Activated effector memory CD4-positive, alpha-beta T cell treated with anti-CD3 and anti-CD28 coated beads, Interleukin-2, amount 50 U/mL, for 16 hours (primary cell): ENCODE results near the gene SPINDOC.
"Not testable (repeated sequence)": the region's sequence is repeated elsewhere in the genome, so short reads cannot be mapped to it uniquely, and the experiment has no call there.

Source experiments
- DNase-seq: peaks from one replicate; pipeline ENCODE4 v3.0.0-alpha.2; 2020

The SPINDOC gene

GRCh38 chr11:63791495-63792167 is 21.6 kb upstream of the SPINDOC start:
- no peak for DNase-seq

DNA sequence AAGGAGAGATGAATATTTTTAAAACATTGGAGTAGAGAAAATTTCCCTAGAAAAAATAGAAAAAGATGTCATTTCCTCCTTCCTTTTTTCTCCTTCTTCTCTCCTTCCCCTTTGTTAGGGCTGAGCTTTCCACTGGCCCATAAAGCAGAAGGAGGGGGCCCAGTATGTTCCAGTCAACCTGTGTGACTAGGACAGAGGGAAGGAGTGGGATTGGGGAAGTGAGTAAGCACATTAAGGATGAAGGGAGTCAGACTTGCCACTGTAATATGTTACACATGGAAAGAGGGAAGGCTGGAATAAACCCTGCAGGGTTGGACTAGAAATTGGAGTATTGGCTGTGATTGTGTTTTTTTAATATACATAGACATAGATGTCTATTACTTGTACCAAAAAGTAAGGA is 20.1 kb upstream of the SPINDOC start:
- DNase-seq: no peak

- DNase-seq: no peak
Measured at GRCh38 chr11:63795066-63795465, 18.2 kb upstream of the SPINDOC start.

- DNase-seq: no peak
Measured at GRCh38 chr11:63800921-63801320, 12.3 kb upstream of the SPINDOC start.

DNA sequence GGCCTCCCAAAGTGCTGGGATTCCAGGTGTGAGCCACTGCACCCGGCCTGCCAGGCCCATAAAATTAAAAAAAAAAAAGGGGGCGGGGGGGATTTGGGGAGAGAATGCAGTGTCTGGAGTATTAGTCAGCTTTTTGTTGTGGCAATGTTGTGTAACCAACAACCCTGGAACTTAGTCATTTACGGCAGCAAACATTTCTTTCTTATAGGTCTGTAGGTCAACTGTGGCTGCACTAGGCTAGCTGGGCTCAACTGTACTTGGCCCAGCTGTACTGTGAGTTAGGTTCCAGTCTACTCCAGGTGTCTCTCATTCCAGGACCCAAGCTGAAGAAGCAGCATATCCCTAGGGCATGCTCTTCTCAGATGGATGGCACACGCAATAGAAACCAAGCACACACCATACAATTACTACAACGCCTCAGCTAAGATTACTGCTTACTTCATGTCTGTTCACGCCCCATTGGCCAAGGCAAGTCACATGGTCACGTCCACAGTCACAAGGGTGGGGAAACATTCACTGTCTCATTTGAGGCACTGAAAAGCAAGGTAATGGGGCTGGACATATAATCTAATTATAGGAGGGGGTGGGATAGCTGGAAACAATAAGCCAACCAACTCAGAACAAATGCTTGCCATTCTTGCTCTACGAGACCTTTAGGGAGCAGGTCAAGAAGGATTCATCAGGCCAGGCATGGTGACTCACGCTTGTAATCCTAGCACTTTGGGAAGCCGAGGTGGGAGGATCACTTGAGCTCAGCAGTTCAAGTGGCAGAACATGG is 10.4 kb upstream of the SPINDOC start:
- DNase-seq: no peak

GRCh38 chr11:63804259-63804658 is 9.0 kb upstream of the SPINDOC start:
- no peak for DNase-seq

DNA sequence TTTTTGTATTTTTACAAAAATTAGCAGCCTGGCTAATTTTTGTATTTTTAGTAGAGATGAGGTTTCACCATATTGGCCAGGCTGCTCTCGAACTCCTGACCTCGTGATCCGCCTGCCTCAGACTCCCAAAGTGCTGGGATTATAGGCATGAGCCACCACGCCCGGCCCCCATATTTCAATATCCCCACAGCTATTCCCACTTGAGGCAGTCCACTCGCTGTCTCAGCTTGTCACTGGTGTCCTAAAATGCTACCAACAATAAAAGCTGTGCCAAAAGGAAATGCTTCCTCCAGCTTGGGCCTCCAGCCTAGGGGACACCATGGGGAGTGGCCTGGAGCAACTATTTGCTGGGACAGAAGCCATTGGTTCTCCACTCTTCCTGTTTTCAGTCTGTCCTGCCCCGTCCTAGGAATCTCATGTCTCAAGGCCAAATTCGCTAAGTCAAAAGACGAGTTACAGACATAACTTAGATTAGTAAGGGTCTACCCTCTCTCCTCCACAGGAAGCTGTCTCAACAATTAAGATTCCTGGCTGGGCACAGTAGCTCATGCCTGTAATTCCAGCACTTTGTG is 7.3 kb upstream of the SPINDOC start:
- DNase-seq: no peak

- DNase-seq: not testable (repeated sequence)
Measured at GRCh38 chr11:63810383-63810782, 2.9 kb upstream of the SPINDOC start.

DNA sequence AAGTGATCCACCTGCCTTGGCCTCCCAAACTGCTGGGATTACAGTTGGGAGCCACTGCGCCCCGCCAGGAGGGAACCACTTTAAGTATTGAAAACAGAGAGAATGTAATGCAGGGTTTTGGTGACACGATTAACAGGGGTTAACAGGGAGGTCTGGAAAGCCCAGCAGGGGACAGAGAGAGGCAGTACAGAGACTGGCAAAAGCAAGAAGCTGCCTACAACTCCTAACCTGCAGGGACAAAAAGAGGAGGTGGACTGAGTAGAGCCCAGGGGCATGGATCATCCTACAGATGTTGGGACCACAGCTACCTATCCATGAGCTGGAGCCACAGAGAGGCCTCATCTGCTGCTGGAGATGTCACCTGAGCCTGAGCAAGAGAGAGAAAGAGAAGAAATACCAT is 1.7 kb upstream of the SPINDOC start:
- DNase-seq: no peak

GRCh38 chr11:63813563-63814382 is 517 bp downstream of the SPINDOC start:
- peak; percentile 76 for DNase-seq

DNA sequence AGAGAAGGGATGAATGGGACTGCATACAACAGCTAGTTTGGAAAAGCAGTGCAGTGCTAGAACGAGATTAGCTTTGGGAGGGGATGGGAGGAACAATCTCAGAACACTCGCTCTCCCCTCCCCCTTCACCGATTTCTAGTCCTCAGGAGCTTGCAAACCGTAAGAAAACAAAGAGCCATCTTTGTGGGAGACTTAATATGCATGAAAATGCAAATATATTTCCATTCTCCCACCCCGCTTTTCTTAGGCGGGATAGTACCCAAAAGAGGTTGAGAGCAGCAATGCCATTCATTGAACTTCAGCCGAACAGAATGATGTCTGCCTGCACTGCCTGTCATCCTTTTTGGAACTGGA is 1.1 kb downstream of the SPINDOC start:
- DNase-seq: no peak

- DNase-seq: no peak
Measured at GRCh38 chr11:63816166-63816565, 2.9 kb downstream of the SPINDOC start.

- DNase-seq: no peak
Measured at GRCh38 chr11:63816732-63817131, 3.5 kb downstream of the SPINDOC start.

DNA sequence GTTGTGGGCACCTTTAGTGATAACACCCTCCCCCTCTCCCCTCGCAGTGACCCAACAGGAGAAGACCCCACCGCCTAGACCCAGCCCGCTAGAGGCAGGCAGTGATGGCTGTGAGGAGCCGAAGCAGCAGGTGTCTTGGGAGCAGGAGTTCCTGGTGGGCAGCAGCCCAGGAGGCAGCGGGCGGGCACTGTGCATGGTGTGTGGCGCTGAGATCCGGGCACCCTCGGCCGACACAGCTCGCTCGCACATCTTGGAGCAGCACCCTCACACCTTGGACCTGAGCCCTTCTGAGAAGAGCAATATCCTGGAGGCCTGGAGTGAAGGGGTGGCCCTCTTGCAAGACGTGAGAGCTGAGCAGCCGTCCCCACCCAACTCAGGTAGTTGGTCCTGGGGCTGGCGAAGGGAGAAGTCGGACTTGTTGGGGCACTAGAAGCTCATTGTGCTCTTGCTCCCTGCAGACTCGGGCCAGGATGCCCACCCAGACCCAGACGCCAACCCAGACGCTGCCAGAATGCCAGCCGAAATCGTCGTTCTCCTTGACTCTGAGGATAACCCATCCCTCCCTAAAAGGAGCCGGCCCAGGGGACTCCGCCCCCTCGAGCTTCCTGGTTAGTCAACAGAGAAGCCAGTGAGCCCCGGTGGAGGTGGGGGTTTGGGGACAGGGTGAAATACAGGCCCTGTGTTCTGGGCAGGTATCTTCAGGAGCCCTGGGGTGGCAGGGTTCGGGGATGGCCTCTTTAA is 4.7 kb downstream of the SPINDOC start:
- no peak for DNase-seq

- no peak for DNase-seq
Measured at GRCh38 chr11:63818609-63819008, 5.4 kb downstream of the SPINDOC start.

DNA sequence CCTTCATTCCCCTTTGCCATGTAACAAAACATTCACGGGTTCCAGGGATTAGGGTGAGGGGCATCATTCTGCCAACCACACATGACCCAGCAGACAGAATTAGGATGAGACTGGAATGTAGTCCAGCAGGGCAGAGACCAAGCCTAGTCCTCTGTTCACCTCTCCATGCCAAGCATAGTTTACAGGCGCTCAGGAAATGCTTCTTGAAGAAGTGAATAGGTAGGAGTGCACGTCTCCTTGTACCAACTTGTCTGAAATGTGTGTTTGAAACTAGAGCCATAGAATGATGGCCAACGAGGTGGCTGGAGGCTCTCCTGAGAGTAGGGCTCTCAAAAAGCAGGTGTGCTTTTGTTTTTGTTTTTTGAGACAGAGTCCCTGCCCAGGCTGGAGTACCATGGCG is 8.2 kb downstream of the SPINDOC start:
- no peak for DNase-seq

- DNase-seq: no peak
Measured at GRCh38 chr11:63826471-63827190, 13.4 kb downstream of the SPINDOC start.

GRCh38 chr11:63829823-63830489 is 16.7 kb downstream of the SPINDOC start:
- DNase-seq: no peak

- DNase-seq: no peak
Measured at GRCh38 chr11:63831326-63831725, 18.1 kb downstream of the SPINDOC start.

DNA sequence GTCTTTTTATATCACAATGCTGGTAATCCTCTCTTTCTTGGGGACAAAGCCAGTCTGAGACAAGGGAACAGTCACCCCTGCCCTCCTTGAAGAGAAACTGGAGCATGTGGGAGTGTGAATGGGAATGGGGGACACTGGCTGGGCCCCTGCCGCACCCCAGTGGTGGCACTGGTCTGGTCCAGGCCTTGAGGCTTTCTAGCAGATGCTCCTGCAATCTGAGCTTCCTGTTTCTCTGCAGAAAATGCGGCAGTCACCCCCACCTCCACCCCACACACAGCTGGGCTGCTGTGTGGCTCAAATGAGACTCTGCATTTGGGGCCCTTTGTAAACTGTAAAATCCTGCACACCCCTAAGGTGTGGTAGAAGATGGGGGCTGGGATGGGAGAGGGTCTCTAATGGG is 19.1 kb downstream of the SPINDOC start:
- DNase-seq: no peak

GRCh38 chr11:63833048-63833447 is 19.8 kb downstream of the SPINDOC start:
- no peak for DNase-seq
